ENCODE measurements around the gene GID4. TPM values are rescaled to one million over a fixed set of nuclear protein-coding genes. Genes with fewer than 3 reads are reported as not detected.
A peak's percentile ranks its signal among the peaks of the same experiment; 100 is the strongest.

Gene GID4
- total and polyA plus RNA-seq, 2 of the 13 experiments (the other 11 are each of a cell fraction or from before 2014, with no cell fraction given), result 4.3 to 6.1 TPM

DNA sequence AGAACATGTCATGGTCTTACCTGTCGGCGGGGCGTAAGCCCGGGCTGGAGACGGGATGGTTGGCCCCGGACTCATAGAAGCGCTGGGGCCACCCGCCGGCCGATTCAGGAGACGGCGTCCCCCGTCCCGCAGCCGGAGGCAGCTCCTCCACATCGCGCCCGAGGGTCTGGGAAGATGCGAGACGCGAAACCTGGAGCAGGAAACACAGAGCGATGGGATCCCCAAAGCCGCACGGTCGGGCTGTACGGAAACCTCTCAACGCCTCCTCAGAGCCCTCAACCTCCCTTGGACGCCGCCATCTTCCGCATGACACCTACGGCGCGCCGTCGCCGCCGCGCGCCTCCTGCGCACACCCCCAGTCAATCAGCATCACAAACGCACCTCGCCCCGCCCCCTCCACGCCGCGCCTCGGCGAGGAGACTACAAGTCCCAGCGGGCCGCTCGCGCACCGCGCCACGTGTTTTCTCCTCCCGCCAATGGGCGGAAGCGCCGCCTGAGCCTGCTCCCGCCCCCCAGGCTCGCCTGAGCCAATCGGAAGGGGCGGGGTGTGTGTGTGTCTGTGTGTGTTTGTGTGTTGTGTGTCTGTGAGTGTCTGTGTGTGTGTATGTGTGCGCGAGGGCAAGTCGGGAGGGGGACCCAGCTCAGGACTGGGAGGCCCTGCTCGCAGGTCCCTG is at the start of gene GID4, which contains the start of gene ATPAF2 (continued):
- TF ChIP-seq KAT2B (IDR thresholded peaks at IDR 0.05; ENCODE audit: borderline replicate concordance, low read depth, low read length) (no peak), TARDBP (CRISPR knock-in tag; IDR thresholded peaks at IDR 0.05) (peak; percentile 80; the same call in 1 of the 2 replicates), POLR2AphosphoS2 (IDR thresholded peaks at IDR 0.05; ENCODE audit: low read depth, low read length) (no peak), NR1H2 (CRISPR knock-in tag; IDR thresholded peaks at IDR 0.05; ENCODE audit: borderline replicate concordance, low read depth) (no peak), SIX1 (CRISPR knock-in tag; IDR thresholded peaks at IDR 0.05; ENCODE audit: borderline replicate concordance) (no peak), RFXANK (CRISPR knock-in tag; IDR thresholded peaks at IDR 0.05) (0 out of 2 replicates have a peak, but pooled peaks have one; percentile 64), AHR (CRISPR knock-in tag; IDR thresholded peaks at IDR 0.05) (no peak; the same call in 1 of the 2 replicates), SP4 (CRISPR knock-in tag; IDR thresholded peaks at IDR 0.05) (peak; percentile 94), SOX6 (IDR thresholded peaks at IDR 0.05) (no peak), SOX6 (CRISPR knock-in tag; IDR thresholded peaks at IDR 0.05) (peak; percentile 65), ZSCAN12 (CRISPR knock-in tag; IDR thresholded peaks at IDR 0.05) (no peak), HNRNPH1 (optimal IDR thresholded peaks at IDR 0.05; ENCODE audit: low read depth, low read length) (no peak), ZMYM2 (CRISPR knock-in tag; IDR thresholded peaks at IDR 0.05) (no peak), NFIC (IDR thresholded peaks at IDR 0.05; ENCODE audit: low read length) (no peak), CCDC6 (CRISPR knock-in tag; IDR thresholded peaks at IDR 0.05) (0 out of 2 replicates have a peak, but pooled peaks have one; percentile 16), TEAD2 (CRISPR knock-in tag; IDR thresholded peaks at IDR 0.05) (no peak), KLF6 (CRISPR knock-in tag; IDR thresholded peaks at IDR 0.05) (0 out of 2 replicates have a peak, but pooled peaks have one; percentile 32), HOXA3 (CRISPR knock-in tag; IDR thresholded peaks at IDR 0.05) (peak; percentile 94), ELF1 (CRISPR knock-in tag; IDR thresholded peaks at IDR 0.05) (peak; percentile 78), ZFP62 (CRISPR knock-in tag; IDR thresholded peaks at IDR 0.05) (no peak), ZNF354B (CRISPR knock-in tag; IDR thresholded peaks at IDR 0.05) (no peak), SP1 (IDR thresholded peaks at IDR 0.05) (peak; percentile 53; the same call in 1 of the 2 replicates), SP1 (CRISPR knock-in tag; IDR thresholded peaks at IDR 0.05) (peak; percentile 94), ZNF317 (CRISPR knock-in tag; IDR thresholded peaks at IDR 0.05) (peak; percentile 57; the same call in 1 of the 2 replicates)
- TF ChIP-seq, protein P1, sequence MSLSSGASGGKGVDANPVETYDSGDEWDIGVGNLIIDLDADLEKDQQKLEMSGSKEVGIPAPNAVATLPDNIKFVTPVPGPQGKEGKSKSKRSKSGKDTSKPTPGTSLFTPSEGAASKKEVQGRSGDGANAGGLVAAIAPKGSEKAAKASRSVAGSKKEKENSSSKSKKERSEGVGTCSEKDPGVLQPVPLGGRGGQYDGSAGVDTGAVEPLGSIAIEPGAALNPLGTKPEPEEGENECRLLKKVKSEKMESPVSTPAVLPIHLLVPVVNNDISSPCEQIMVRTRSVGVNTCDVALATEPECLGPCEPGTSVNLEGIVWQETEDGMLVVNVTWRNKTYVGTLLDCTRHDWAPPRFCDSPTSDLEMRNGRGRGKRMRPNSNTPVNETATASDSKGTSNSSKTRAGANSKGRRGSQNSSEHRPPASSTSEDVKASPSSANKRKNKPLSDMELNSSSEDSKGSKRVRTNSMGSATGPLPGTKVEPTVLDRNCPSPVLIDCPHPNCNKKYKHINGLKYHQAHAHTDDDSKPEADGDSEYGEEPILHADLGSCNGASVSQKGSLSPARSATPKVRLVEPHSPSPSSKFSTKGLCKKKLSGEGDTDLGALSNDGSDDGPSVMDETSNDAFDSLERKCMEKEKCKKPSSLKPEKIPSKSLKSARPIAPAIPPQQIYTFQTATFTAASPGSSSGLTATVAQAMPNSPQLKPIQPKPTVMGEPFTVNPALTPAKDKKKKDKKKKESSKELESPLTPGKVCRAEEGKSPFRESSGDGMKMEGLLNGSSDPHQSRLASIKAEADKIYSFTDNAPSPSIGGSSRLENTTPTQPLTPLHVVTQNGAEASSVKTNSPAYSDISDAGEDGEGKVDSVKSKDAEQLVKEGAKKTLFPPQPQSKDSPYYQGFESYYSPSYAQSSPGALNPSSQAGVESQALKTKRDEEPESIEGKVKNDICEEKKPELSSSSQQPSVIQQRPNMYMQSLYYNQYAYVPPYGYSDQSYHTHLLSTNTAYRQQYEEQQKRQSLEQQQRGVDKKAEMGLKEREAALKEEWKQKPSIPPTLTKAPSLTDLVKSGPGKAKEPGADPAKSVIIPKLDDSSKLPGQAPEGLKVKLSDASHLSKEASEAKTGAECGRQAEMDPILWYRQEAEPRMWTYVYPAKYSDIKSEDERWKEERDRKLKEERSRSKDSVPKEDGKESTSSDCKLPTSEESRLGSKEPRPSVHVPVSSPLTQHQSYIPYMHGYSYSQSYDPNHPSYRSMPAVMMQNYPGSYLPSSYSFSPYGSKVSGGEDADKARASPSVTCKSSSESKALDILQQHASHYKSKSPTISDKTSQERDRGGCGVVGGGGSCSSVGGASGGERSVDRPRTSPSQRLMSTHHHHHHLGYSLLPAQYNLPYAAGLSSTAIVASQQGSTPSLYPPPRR (CRISPR knock-in tag; IDR thresholded peaks at IDR 0.05; ENCODE audit: borderline replicate concordance), result no peak
- TF ChIP-seq, protein P2, sequence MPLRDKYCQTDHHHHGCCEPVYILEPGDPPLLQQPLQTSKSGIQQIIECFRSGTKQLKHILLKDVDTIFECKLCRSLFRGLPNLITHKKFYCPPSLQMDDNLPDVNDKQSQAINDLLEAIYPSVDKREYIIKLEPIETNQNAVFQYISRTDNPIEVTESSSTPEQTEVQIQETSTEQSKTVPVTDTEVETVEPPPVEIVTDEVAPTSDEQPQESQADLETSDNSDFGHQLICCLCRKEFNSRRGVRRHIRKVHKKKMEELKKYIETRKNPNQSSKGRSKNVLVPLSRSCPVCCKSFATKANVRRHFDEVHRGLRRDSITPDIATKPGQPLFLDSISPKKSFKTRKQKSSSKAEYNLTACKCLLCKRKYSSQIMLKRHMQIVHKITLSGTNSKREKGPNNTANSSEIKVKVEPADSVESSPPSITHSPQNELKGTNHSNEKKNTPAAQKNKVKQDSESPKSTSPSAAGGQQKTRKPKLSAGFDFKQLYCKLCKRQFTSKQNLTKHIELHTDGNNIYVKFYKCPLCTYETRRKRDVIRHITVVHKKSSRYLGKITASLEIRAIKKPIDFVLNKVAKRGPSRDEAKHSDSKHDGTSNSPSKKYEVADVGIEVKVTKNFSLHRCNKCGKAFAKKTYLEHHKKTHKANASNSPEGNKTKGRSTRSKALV (CRISPR knock-in tag; IDR thresholded peaks at IDR 0.05), result peak; percentile 63; the same call in 1 of the 2 replicates
- TF ChIP-seq, protein P3, sequence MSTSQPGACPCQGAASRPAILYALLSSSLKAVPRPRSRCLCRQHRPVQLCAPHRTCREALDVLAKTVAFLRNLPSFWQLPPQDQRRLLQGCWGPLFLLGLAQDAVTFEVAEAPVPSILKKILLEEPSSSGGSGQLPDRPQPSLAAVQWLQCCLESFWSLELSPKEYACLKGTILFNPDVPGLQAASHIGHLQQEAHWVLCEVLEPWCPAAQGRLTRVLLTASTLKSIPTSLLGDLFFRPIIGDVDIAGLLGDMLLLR (CRISPR knock-in tag; IDR thresholded peaks at IDR 0.05), result no peak

Measured in HepG2 (cell line).